Sigmoid colon (tissue), 7 donors: Measurements from ENCODE around the gene ETFDH. TPM values are rescaled to one million over a fixed set of nuclear protein-coding genes. Genes with fewer than 3 reads are reported as not detected.
"Not testable (repeated sequence)": the region's sequence is repeated elsewhere in the genome, so short reads cannot be mapped to it uniquely, and the experiment has no call there.

Source experiments
- DNase-seq: peaks from one replicate; pipeline ENCODE4 v3.0.0-alpha.2; 2019
- H3K27ac ChIP-seq, 4 donors: fragments of 200-600 bp; sonication (generic); one replicate each; pipeline ENCODE4 v1.5.1; 2016 to 2019; ENCODE audit warnings: mild to moderate bottlenecking in 1 of 4
- H3K27me3 ChIP-seq, 3 donors: fragments of 200-600 bp; sonication (generic); one replicate each; pipeline ENCODE4 v1.5.1; 2019; ENCODE audit warnings: mild to moderate bottlenecking in 1 of 3
- H3K36me3 ChIP-seq, 4 donors: fragments of 200-600 bp; sonication (generic); one replicate each; pipeline ENCODE4 v1.5.1; 2016 to 2019
- H3K4me1 ChIP-seq, 4 donors: fragments of 200-600 bp; sonication (generic); one replicate each; pipeline ENCODE4 v1.5.1; 2017 to 2019
- H3K4me3 ChIP-seq, 4 donors: fragments of 200-600 bp; sonication (generic); one replicate each; pipeline ENCODE4 v1.5.1; 2017 to 2019; ENCODE audit warnings: mild to moderate bottlenecking in 2 of 4, moderate library complexity in 1 of 4
- H3K9me3 ChIP-seq, 4 donors: fragments of 200-600 bp in 3 of 4; sonication (generic) in 3 of 4; one replicate each; pipeline versions ENCODE4 v1.5.1 to v1.6.1; 2013 to 2019
- CTCF ChIP-seq, 4 experiments: fragments of 450-650 bp in 3 of 4; fragments of 200-600 bp in 1 of 4; IDR thresholded peaks; one replicate each; pipeline ENCODE4 v1.5.1; 2016 to 2019; ENCODE audit warnings: antibody characterized with exemption in 4 of 4, mild to moderate bottlenecking in 3 of 4, moderate library complexity in 2 of 4
- EP300 ChIP-seq, 4 donors: sonication (generic); formaldehyde crosslinking; IDR thresholded peaks; one replicate each; pipeline ENCODE4 v1.6.1; 2017; ENCODE audit warnings: antibody characterized with exemption in 4 of 4
- POLR2A ChIP-seq, 2 donors: fragments of 450-650 bp; IDR thresholded peaks; one replicate each; pipeline ENCODE4 v1.6.1; 2016; ENCODE audit warnings: antibody characterized with exemption in 2 of 2, mild to moderate bottlenecking in 2 of 2, moderate library complexity in 2 of 2
- POLR2AphosphoS5 ChIP-seq, 4 donors: sonication (generic); formaldehyde crosslinking; IDR thresholded peaks; one replicate each; pipeline ENCODE4 v1.6.1; 2017; ENCODE audit warnings: antibody characterized with exemption in 4 of 4
- WGBS, 2 donors: extraction: QIAGEN DNeasy Blood & Tissue Kit; methylation state at CpG; one replicate each; pipeline ENCODE4 v1.1.7; 2013; 5-methylcytosine and 5-hydroxymethylcytosine counted together
- intact Hi-C: fragments of 100-400 bp; cut with DNase I; formaldehyde crosslinking; loops from one replicate; pipeline ENCODE4 v1.15.1; 2023
- polyA plus RNA-seq, 3 donors: library from polyadenylated mRNA; stranded (reverse); fragments of 200-250 nt; gene quantifications; one replicate each; pipeline ENCODE4 v1.2.3, GENCODE V29; 2013
- total RNA-seq, 4 donors: library from RNA; depleted of rRNA; stranded (reverse); fragments of >200 nt; gene quantifications; one replicate each; pipeline ENCODE4 v1.1.0, GENCODE V29; 2016
- donor health status: healthy with polysubstance abuse.
- donor health status: Bipolar disorder and iron deficiency.
- donor health status: healthy.

ETFDH gene
- total and polyA plus RNA-seq, 7 donors, result 20.4 to 74.7 (median 31.6) TPM

GRCh38 chr4:158656439-158656838 lies 15.7 kb upstream of the ETFDH start:
- Histone ChIP-seq H3K4me3 (no peak overlapping the region), H3K27ac (no peak overlapping the region), H3K9me3 (no peaks in the 10 kb centered on the region), H3K36me3 (no peaks in the 10 kb centered on the region), H3K4me1 (peaks cover 0 to 9% (median 2%) of the 10 kb centered on the region in 4 donors), H3K27me3 (no peaks in the 10 kb centered on the region)
- intact Hi-C loops, result no loop called here
- WGBS, 2 donors, result 74 to 84% methylated on average over 1 of the region's 1 CpG
- DNase-seq, result no peak
- TF ChIP-seq POLR2AphosphoS5 (IDR thresholded peaks at IDR 0.05) (no peak), POLR2A (IDR thresholded peaks at IDR 0.05) (no peak), CTCF (IDR thresholded peaks at IDR 0.05) (no peak), EP300 (IDR thresholded peaks at IDR 0.05) (no peak)

- no peak overlapping the region for H3K27ac ChIP-seq
- H3K9me3 ChIP-seq, result no peaks in the 10 kb centered on the region
- peaks cover 0 to 9% (median 2%) of the 10 kb centered on the region in 4 donors for H3K4me1 ChIP-seq
- no peak overlapping the region for H3K4me3 ChIP-seq
- H3K36me3 ChIP-seq, result no peaks in the 10 kb centered on the region
- 89 to 95% methylated on average over 11 of the region's 11 CpGs for WGBS, 2 donors
- no peaks in the 10 kb centered on the region for H3K27me3 ChIP-seq
- DNase-seq, result no peak
- TF ChIP-seq POLR2AphosphoS5 (IDR thresholded peaks at IDR 0.05) (no peak), POLR2A (IDR thresholded peaks at IDR 0.05) (no peak), EP300 (IDR thresholded peaks at IDR 0.05) (no peak)
- intact Hi-C loops, result no loop called here
Observed at GRCh38 chr4:158657291-158657690, 14.8 kb upstream of the ETFDH start.

- H3K27me3 ChIP-seq, H3K36me3 ChIP-seq, intact Hi-C loops, H3K27ac ChIP-seq, H3K9me3 ChIP-seq, H3K4me3 ChIP-seq, DNase-seq, H3K4me1 ChIP-seq: not testable (repeated sequence)
- 44 to 67% methylated on average over 4 of the region's 4 CpGs for WGBS, 2 donors
Observed at GRCh38 chr4:158663255-158663654, 8.8 kb upstream of the ETFDH start.

GRCh38 chr4:158663707-158664625 lies 8.1 kb upstream of the ETFDH start:
- H3K4me3 ChIP-seq, H3K36me3 ChIP-seq, H3K27me3 ChIP-seq, H3K27ac ChIP-seq, H3K9me3 ChIP-seq, DNase-seq, H3K4me1 ChIP-seq, intact Hi-C loops: not testable (repeated sequence)
- WGBS, 2 donors, result 74 to 78% methylated on average over 8 of the region's 8 CpGs

GRCh38 chr4:158664806-158665205 lies 7.3 kb upstream of the ETFDH start:
- Histone ChIP-seq H3K4me3 (no peak overlapping the region), H3K27me3 (no peaks in the 10 kb centered on the region)
- no peak for DNase-seq

More at GRCh38 chr4:158664806-158665205, 7.3 kb upstream of the ETFDH start:
- H3K36me3 ChIP-seq, result no peaks in the 10 kb centered on the region
- TF ChIP-seq POLR2AphosphoS5 (IDR thresholded peaks at IDR 0.05) (no peak), EP300 (IDR thresholded peaks at IDR 0.05) (no peak), POLR2A (IDR thresholded peaks at IDR 0.05) (no peak), CTCF (IDR thresholded peaks at IDR 0.05) (no peak)
- intact Hi-C loops, result no loop called here
- H3K9me3 ChIP-seq, result no peaks in the 10 kb centered on the region
- H3K4me1 ChIP-seq, result no peaks in the 10 kb centered on the region
- 98% methylated on average over 18 of the region's 18 CpGs for WGBS, 2 donors
- no peak overlapping the region for H3K27ac ChIP-seq
